Activated naive CD4-positive, alpha-beta T cell treated with anti-CD3 and anti-CD28 coated beads for 36 hours (primary cell): ENCODE data around the gene CIAO1. TPM values are rescaled to one million over a fixed set of nuclear protein-coding genes. Genes with fewer than 3 reads are reported as not detected.

Source experiments
- CTCF ChIA-PET: fragments of 350-600 bp; sonication (Branson Sonifier 250); formaldehyde crosslinking; loops from one replicate; lab custom pipeline; 2021; ENCODE audit warnings: antibody characterized with exemption; lab: Charles Lee
- DNase-seq: peaks from one replicate; pipeline ENCODE4 v3.0.0-alpha.2; 2020
- H3K27ac Mint-ChIP-seq: one replicate; pipeline ENCODE4 v1.8.0; 2021; ENCODE audit warnings: mild to moderate bottlenecking, mixed read lengths
- H3K27me3 Mint-ChIP-seq: one replicate; pipeline ENCODE4 v1.8.0; 2021; ENCODE audit warnings: low read depth, mixed read lengths
- H3K36me3 Mint-ChIP-seq: one replicate; pipeline ENCODE4 v1.8.0; 2021; ENCODE audit warnings: low read depth, mixed read lengths
- H3K4me1 Mint-ChIP-seq: one replicate; pipeline ENCODE4 v1.8.0; 2021; ENCODE audit warnings: low read depth, mixed read lengths
- H3K4me3 Mint-ChIP-seq: one replicate; pipeline ENCODE4 v1.8.0; 2021; ENCODE audit warnings: mild to moderate bottlenecking, moderate library complexity, mixed read lengths
- H3K9me3 Mint-ChIP-seq: one replicate; pipeline ENCODE4 v1.8.0; 2021; ENCODE audit warnings: mixed read lengths
- intact Hi-C: fragments of 100-400 bp; cut with micrococcal nuclease; formaldehyde crosslinking; loops from one replicate; pipeline ENCODE4 v1.15.1; 2023
- total RNA-seq, 2 experiments: library from RNA; stranded (reverse); gene quantifications; one replicate each; pipeline ENCODE4 v1.2.3, GENCODE V29; 2021

The CIAO1 gene
- total RNA-seq, 2 experiments from 2014 or later = 59.9 to 62.2 TPM

GRCh38 chr2:96240341-96241038 is 25.5 kb upstream of the CIAO1 start:
- CTCF ChIA-PET = interaction anchor here (0.9 to 1.7 kb wide), 3 partner anchors 19 to 247 kb away, joined by 3 to 5 read pairs (median 3); no protein-coding TSS in a partner anchor
- H3K9me3 Mint-ChIP-seq = no peaks in the 10 kb centered on the region
- H3K27ac Mint-ChIP-seq = no peak overlapping the region
- no peak overlapping the region for H3K4me3 Mint-ChIP-seq
- H3K27me3 Mint-ChIP-seq = no peaks in the 10 kb centered on the region
- no peak for DNase-seq
- intact Hi-C loops = no loop called here
- H3K4me1 Mint-ChIP-seq = peaks cover 31% of the 10 kb centered on the region
- no peaks in the 10 kb centered on the region for H3K36me3 Mint-ChIP-seq

- intact Hi-C loops = no loop called here
- Mint-ChIP-seq H3K4me3 (no peak overlapping the region), H3K36me3 (no peaks in the 10 kb centered on the region), H3K27ac (peak overlapping the region; percentile 88), H3K4me1 (peaks cover 38% of the 10 kb centered on the region), H3K27me3 (no peaks in the 10 kb centered on the region), H3K9me3 (no peaks in the 10 kb centered on the region)
- CTCF ChIA-PET = interaction anchor here (1.6 kb wide), 1 partner anchor 19 kb away, joined by 3 read pairs; no protein-coding TSS in a partner anchor
- DNase-seq = no peak
Measured at GRCh38 chr2:96241227-96241626, 24.8 kb upstream of the CIAO1 start.

GRCh38 chr2:96241900-96242611 is 24.0 kb upstream of the CIAO1 start:
- Mint-ChIP-seq H3K27ac (peak overlapping the region; percentile 88), H3K9me3 (no peaks in the 10 kb centered on the region), H3K36me3 (no peaks in the 10 kb centered on the region), H3K4me3 (no peak overlapping the region), H3K4me1 (peaks cover 43% of the 10 kb centered on the region), H3K27me3 (no peaks in the 10 kb centered on the region)
- intact Hi-C loops = loop anchor here (1.0 kb wide), 3 partner anchors 24 to 97 kb away; partner anchors contain the start of genes CIAO1, DUSP2 and STARD7
- CTCF ChIA-PET = interaction anchor here (0.6 to 1.6 kb wide), 3 partner anchors 15 to 18 kb away, joined by 3 to 4 read pairs (median 3); no protein-coding TSS in a partner anchor
- DNase-seq = peak; percentile 84

DNA sequence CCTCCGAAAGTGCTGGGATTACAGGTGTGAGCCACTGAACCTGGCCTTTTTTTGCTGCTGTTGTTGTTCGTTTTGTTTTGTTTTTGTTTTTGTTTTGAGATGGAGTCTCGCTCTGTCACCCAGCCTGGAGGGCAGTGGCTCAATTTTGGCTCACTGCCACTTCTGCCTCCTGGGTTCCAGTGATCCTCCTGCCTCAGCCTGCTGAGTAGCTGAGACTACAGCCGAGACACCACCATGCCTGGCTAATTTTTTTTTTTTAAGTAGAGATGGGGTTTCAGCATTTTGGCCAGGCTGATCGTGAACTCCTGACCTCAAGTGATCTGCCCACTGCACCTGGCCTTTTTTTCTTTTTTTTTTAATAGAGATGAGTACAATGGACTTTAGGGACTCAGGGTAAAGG is 22.2 kb upstream of the CIAO1 start:
- intact Hi-C loops = no loop called here
- Mint-ChIP-seq H3K36me3 (no peaks in the 10 kb centered on the region), H3K9me3 (no peaks in the 10 kb centered on the region), H3K4me3 (no peak overlapping the region), H3K27me3 (no peaks in the 10 kb centered on the region), H3K4me1 (peaks cover 44% of the 10 kb centered on the region), H3K27ac (no peak overlapping the region)
- CTCF ChIA-PET = no interaction called here
- no peak for DNase-seq

- no peak overlapping the region for H3K4me3 Mint-ChIP-seq
- CTCF ChIA-PET = interaction anchor here (0.6 to 1.3 kb wide), 5 partner anchors 9 to 71 kb away, joined by 3 to 6 read pairs (median 4); partner anchors contain the start of genes CIAO1 and TMEM127
- H3K9me3 Mint-ChIP-seq = no peaks in the 10 kb centered on the region
- H3K27ac Mint-ChIP-seq = peak overlapping the region; percentile 27
- no peak for DNase-seq
- H3K36me3 Mint-ChIP-seq = no peaks in the 10 kb centered on the region
- no peaks in the 10 kb centered on the region for H3K27me3 Mint-ChIP-seq
- intact Hi-C loops = no loop called here
- H3K4me1 Mint-ChIP-seq = peaks cover 46% of the 10 kb centered on the region
Measured at GRCh38 chr2:96245609-96246390, 20.2 kb upstream of the CIAO1 start.

DNA sequence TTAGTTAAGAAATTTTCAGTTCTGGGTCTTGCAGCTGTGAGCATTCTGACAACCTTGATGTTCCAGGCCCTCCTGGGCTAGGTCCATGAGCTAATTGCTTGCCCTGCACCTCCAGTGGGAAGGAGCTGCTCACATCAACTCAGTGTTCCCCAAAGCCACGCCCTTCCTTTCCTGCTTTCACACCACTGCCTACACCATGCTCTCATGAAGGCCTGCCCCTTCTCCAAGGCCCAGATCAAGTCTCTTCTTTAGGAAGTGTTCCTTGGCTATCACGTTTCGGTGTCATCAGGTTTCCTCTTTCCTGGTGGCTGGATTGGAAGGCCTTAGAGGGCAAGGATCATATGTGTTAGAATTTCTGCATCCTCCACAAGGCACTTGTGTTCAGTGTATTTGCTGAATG is 19.0 kb upstream of the CIAO1 start:
- no peak for DNase-seq
- H3K4me1 Mint-ChIP-seq = peaks cover 39% of the 10 kb centered on the region
- peaks cover 1% of the 10 kb centered on the region for H3K36me3 Mint-ChIP-seq
- CTCF ChIA-PET = interaction anchor here (1.0 to 1.2 kb wide), 2 partner anchors 12 to 19 kb away, joined by 3 to 6 read pairs; partner anchors contain the start of genes CIAO1 and TMEM127
- no peaks in the 10 kb centered on the region for H3K27me3 Mint-ChIP-seq
- H3K27ac Mint-ChIP-seq = no peak overlapping the region
- H3K9me3 Mint-ChIP-seq = no peaks in the 10 kb centered on the region
- H3K4me3 Mint-ChIP-seq = no peak overlapping the region
- intact Hi-C loops = no loop called here

GRCh38 chr2:96247896-96248295 is 18.1 kb upstream of the CIAO1 start:
- peak overlapping the region; percentile 16 for H3K27ac Mint-ChIP-seq
- H3K36me3 Mint-ChIP-seq = peaks cover 5% of the 10 kb centered on the region
- intact Hi-C loops = no loop called here
- CTCF ChIA-PET = no interaction called here
- H3K4me3 Mint-ChIP-seq = no peak overlapping the region
- peaks cover 30% of the 10 kb centered on the region for H3K4me1 Mint-ChIP-seq
- H3K9me3 Mint-ChIP-seq = no peaks in the 10 kb centered on the region
- H3K27me3 Mint-ChIP-seq = no peaks in the 10 kb centered on the region
- DNase-seq = no peak

GRCh38 chr2:96248624-96249023 is 17.4 kb upstream of the CIAO1 start:
- intact Hi-C loops = no loop called here
- CTCF ChIA-PET = no interaction called here
- no peak overlapping the region for H3K4me3 Mint-ChIP-seq
- no peak for DNase-seq
- peaks cover 11% of the 10 kb centered on the region for H3K36me3 Mint-ChIP-seq
- H3K27ac Mint-ChIP-seq = no peak overlapping the region
- H3K9me3 Mint-ChIP-seq = no peaks in the 10 kb centered on the region
- peaks cover 26% of the 10 kb centered on the region for H3K4me1 Mint-ChIP-seq
- no peaks in the 10 kb centered on the region for H3K27me3 Mint-ChIP-seq

- Mint-ChIP-seq H3K27ac (no peak overlapping the region), H3K27me3 (no peaks in the 10 kb centered on the region), H3K9me3 (no peaks in the 10 kb centered on the region), H3K4me3 (no peak overlapping the region), H3K36me3 (peaks cover 11% of the 10 kb centered on the region), H3K4me1 (peaks cover 24% of the 10 kb centered on the region)
- no peak for DNase-seq
- intact Hi-C loops = no loop called here
- CTCF ChIA-PET = no interaction called here
Measured at GRCh38 chr2:96249654-96250053, 16.4 kb upstream of the CIAO1 start.

DNA sequence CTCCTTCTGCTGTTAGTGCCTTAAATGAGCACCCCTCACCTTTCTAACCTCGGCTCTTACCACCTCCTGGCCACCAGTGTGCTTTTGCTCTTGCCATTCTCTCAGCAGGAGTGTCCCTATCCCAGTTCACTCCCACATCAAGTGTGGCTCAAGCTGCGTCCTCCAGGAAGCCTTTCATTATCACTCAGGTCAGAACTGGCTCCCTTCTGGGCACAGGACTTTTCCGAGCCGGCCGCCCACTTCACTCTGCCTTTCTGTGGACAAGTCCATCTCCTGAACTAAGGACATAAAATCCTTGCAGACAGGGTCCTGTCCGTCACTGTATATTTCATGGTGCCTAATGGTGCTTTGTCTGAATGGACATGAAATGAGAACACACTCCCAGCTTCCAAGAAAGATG is 15.8 kb upstream of the CIAO1 start:
- H3K9me3 Mint-ChIP-seq = no peaks in the 10 kb centered on the region
- CTCF ChIA-PET = interaction anchor here (0.7 kb wide), 1 partner anchor 228 kb away, joined by 3 read pairs; no protein-coding TSS in a partner anchor
- intact Hi-C loops = no loop called here
- peaks cover 12% of the 10 kb centered on the region for H3K36me3 Mint-ChIP-seq
- H3K4me1 Mint-ChIP-seq = peaks cover 23% of the 10 kb centered on the region
- no peak for DNase-seq
- peak overlapping the region; percentile 50 for H3K27ac Mint-ChIP-seq
- no peak overlapping the region for H3K4me3 Mint-ChIP-seq
- no peaks in the 10 kb centered on the region for H3K27me3 Mint-ChIP-seq

- peak overlapping the region; percentile 62 for H3K27ac Mint-ChIP-seq
- CTCF ChIA-PET = interaction anchor here (0.7 kb wide), 1 partner anchor 9 kb away, joined by 3 read pairs; no protein-coding TSS in a partner anchor
- no peaks in the 10 kb centered on the region for H3K9me3 Mint-ChIP-seq
- no peak for DNase-seq
- H3K36me3 Mint-ChIP-seq = peaks cover 23% of the 10 kb centered on the region
- no peak overlapping the region for H3K4me3 Mint-ChIP-seq
- H3K27me3 Mint-ChIP-seq = no peaks in the 10 kb centered on the region
- H3K4me1 Mint-ChIP-seq = peaks cover 26% of the 10 kb centered on the region
- intact Hi-C loops = no loop called here
Measured at GRCh38 chr2:96251721-96252292, 14.2 kb upstream of the CIAO1 start.
